CD4-positive, alpha-beta memory T cell (primary cell): ENCODE measurements around the gene LTBP2. TPM values are rescaled to one million over a fixed set of nuclear protein-coding genes. Genes with fewer than 3 reads are reported as not detected.
A peak's percentile ranks its signal among the peaks of the same experiment; 100 is the strongest.
"Not testable (repeated sequence)": the region's sequence is repeated elsewhere in the genome, so short reads cannot be mapped to it uniquely, and the experiment has no call there.

Experiments
- CTCF ChIA-PET: fragments of 350-600 bp; sonication (Branson Sonifier 250); formaldehyde crosslinking; loops from one replicate; lab custom pipeline; 2021; ENCODE audit warnings: inconsistent platforms; ENCODE audit not compliant: partially characterized antibody; lab: Charles Lee
- POLR2A ChIA-PET: fragments of 350-600 bp; sonication (Branson Sonifier 250); formaldehyde crosslinking; loops from one replicate; lab custom pipeline; 2021; ENCODE audit not compliant: partially characterized antibody; lab: Charles Lee
- DNase-seq, 5 donors: peaks; one replicate each; pipeline versions ENCODE4 v3.0.0 to v3.0.0-alpha.2; 2020 to 2022; ENCODE audit warnings: mixed read lengths in 1 of 5
- H3K27ac ChIP-seq: one replicate; pipeline ENCODE4 v1.7.0; 2013; ENCODE audit warnings: low read depth, low read length
- H3K27me3 ChIP-seq: 2 replicates; pipeline ENCODE4 v1.7.0; 2013; ENCODE audit warnings: mild to moderate bottlenecking, low read length, moderate library complexity; ENCODE audit not compliant: insufficient read depth
- H3K36me3 ChIP-seq: 2 replicates; pipeline ENCODE4 v1.7.0; 2013; ENCODE audit warnings: mild to moderate bottlenecking, low read length, moderate library complexity; ENCODE audit not compliant: insufficient read depth
- H3K4me1 ChIP-seq: 2 replicates; pipeline ENCODE4 v1.7.0; 2013; ENCODE audit warnings: mild to moderate bottlenecking, low read length, moderate library complexity; ENCODE audit not compliant: insufficient read depth
- H3K4me3 ChIP-seq, 2 donors: one replicate each; pipeline ENCODE4 v1.7.0; 2013; ENCODE audit warnings: low read length in 2 of 2, mild to moderate bottlenecking in 1 of 2
- H3K9me3 ChIP-seq, 2 donors: one replicate each; pipeline ENCODE4 v1.7.0; 2013; ENCODE audit warnings: low read length in 2 of 2, control low read depth in 1 of 2; ENCODE audit not compliant: control insufficient read depth in 1 of 2
- H3K27ac Mint-ChIP-seq, 7 donors: one replicate each; pipeline ENCODE4 v1.8.0; 2020 to 2021; ENCODE audit warnings: mixed read lengths in 7 of 7, mild to moderate bottlenecking in 6 of 7, inconsistent platforms in 3 of 7, moderate library complexity in 3 of 7
- H3K27me3 Mint-ChIP-seq, 2 donors: one replicate each; pipeline ENCODE4 v1.8.0; 2020 to 2021; ENCODE audit warnings: mixed read lengths in 2 of 2
- H3K36me3 Mint-ChIP-seq, 2 donors: one replicate each; pipeline ENCODE4 v1.8.0; 2020 to 2021; ENCODE audit warnings: mixed read lengths in 2 of 2, inconsistent platforms in 1 of 2, mild to moderate bottlenecking in 1 of 2
- H3K4me1 Mint-ChIP-seq, 4 donors: one replicate each; pipeline ENCODE4 v1.8.0; 2020 to 2021; ENCODE audit warnings: mixed read lengths in 4 of 4, mild to moderate bottlenecking in 1 of 4
- H3K4me3 Mint-ChIP-seq, 8 donors: one replicate each; pipeline ENCODE4 v1.8.0; 2020 to 2021; ENCODE audit warnings: mixed read lengths in 8 of 8, mild to moderate bottlenecking in 7 of 8, moderate library complexity in 6 of 8, inconsistent platforms in 3 of 8
- H3K9me3 Mint-ChIP-seq, 8 donors: one replicate each; pipeline ENCODE4 v1.8.0; 2020 to 2021; ENCODE audit warnings: mixed read lengths in 8 of 8, mild to moderate bottlenecking in 5 of 8, inconsistent platforms in 3 of 8, moderate library complexity in 1 of 8
- intact Hi-C: fragments of 100-400 bp; cut with micrococcal nuclease; formaldehyde crosslinking; loops from one replicate; pipeline ENCODE4 v1.15.1; 2023
- polyA plus RNA-seq, 2 donors: library from polyadenylated mRNA; unstranded; fragments of 300-500 nt; fragmentation: Illumina TruSeq; gene quantifications; one replicate each; pipeline ENCODE4 v1.2.3, GENCODE V29; 2021
- total RNA-seq, 2 experiments: library from RNA; stranded (reverse); gene quantifications; one replicate each; pipeline ENCODE4 v1.2.3, GENCODE V29; 2021

LTBP2 gene
- total and polyA plus RNA-seq, 4 experiments from 2014 or later = 0.11 to 0.44 (median 0.36) TPM

- Mint-ChIP-seq H3K27ac (no peak overlapping the region), H3K4me3 (no peak overlapping the region), H3K36me3 (no peaks in the 10 kb centered on the region), H3K9me3 (no peaks in the 10 kb centered on the region), H3K27me3 (peaks cover 1 to 8% of the 10 kb centered on the region in 2 donors), H3K4me1 (no peaks in the 10 kb centered on the region)
- DNase-seq = no peak
- Histone ChIP-seq H3K27me3 (no peaks in the 10 kb centered on the region), H3K4me3 (no peak overlapping the region), H3K4me1 (no peaks in the 10 kb centered on the region), H3K9me3 (no peaks in the 10 kb centered on the region), H3K27ac (no peak overlapping the region), H3K36me3 (no peaks in the 10 kb centered on the region)
- CTCF ChIA-PET = interaction anchor here (1.0 kb wide), 1 partner anchor 15 kb away, joined by 3 read pairs; no protein-coding TSS in a partner anchor
- POLR2A ChIA-PET = no interaction called here
- intact Hi-C loops = no loop called here
Observed at GRCh38 chr14:74463697-74464096, 148.3 kb downstream of the LTBP2 start.

GRCh38 chr14:74462993-74463392 is 149.0 kb downstream of the LTBP2 start:
- no peak overlapping the region for H3K27ac ChIP-seq
- no peaks in the 10 kb centered on the region for H3K9me3 Mint-ChIP-seq
- H3K4me3 ChIP-seq = no peak overlapping the region
- intact Hi-C loops = no loop called here
- no peak overlapping the region for H3K27ac Mint-ChIP-seq
- DNase-seq = no peak
- no peaks in the 10 kb centered on the region for H3K4me1 Mint-ChIP-seq
- ChIA-PET CTCF (no interaction called here), POLR2A (no interaction called here)
- no peaks in the 10 kb centered on the region for H3K36me3 Mint-ChIP-seq
- H3K4me1 ChIP-seq = no peaks in the 10 kb centered on the region
- H3K9me3 ChIP-seq = no peaks in the 10 kb centered on the region
- H3K36me3 ChIP-seq = no peaks in the 10 kb centered on the region
- H3K27me3 ChIP-seq = no peaks in the 10 kb centered on the region
- no peak overlapping the region for H3K4me3 Mint-ChIP-seq
- peaks cover 1 to 8% of the 10 kb centered on the region in 2 donors for H3K27me3 Mint-ChIP-seq

DNA sequence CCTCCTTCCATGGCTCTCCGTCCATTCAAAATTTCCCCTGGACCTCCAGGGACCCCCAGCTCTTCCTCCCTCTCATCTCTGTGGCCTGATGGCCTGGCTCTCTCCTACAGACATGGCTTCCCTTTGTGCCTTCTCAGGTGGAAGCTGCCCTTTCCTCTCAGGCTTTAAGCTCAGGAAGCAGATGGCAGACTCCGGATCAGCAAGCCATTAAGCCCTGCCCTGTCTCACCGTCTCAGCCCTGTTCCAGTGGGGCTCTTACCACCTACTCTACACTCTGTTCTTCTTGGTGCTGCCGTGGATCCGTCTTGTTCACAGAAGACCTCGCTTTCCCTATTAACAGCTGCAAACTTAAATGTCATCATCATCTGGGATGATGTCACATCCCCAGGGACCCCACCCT is 152.1 kb downstream of the LTBP2 start:
- no peaks in the 10 kb centered on the region for H3K27me3 ChIP-seq
- Mint-ChIP-seq H3K36me3 (no peaks in the 10 kb centered on the region), H3K4me3 (no peak overlapping the region), H3K27me3 (peaks cover 1 to 12% of the 10 kb centered on the region in 2 donors), H3K27ac (no peak overlapping the region), H3K4me1 (no peaks in the 10 kb centered on the region), H3K9me3 (no peaks in the 10 kb centered on the region)
- H3K27ac ChIP-seq = no peak overlapping the region
- CTCF ChIA-PET = interaction anchor here (0.8 to 1.2 kb wide), 2 partner anchors 30 to 32 kb away, joined by 3 to 4 read pairs; no protein-coding TSS in a partner anchor
- no peak overlapping the region for H3K4me3 ChIP-seq
- DNase-seq = no peak
- no peaks in the 10 kb centered on the region for H3K4me1 ChIP-seq
- no peaks in the 10 kb centered on the region for H3K9me3 ChIP-seq
- intact Hi-C loops = no loop called here
- H3K36me3 ChIP-seq = no peaks in the 10 kb centered on the region
- POLR2A ChIA-PET = no interaction called here

DNA sequence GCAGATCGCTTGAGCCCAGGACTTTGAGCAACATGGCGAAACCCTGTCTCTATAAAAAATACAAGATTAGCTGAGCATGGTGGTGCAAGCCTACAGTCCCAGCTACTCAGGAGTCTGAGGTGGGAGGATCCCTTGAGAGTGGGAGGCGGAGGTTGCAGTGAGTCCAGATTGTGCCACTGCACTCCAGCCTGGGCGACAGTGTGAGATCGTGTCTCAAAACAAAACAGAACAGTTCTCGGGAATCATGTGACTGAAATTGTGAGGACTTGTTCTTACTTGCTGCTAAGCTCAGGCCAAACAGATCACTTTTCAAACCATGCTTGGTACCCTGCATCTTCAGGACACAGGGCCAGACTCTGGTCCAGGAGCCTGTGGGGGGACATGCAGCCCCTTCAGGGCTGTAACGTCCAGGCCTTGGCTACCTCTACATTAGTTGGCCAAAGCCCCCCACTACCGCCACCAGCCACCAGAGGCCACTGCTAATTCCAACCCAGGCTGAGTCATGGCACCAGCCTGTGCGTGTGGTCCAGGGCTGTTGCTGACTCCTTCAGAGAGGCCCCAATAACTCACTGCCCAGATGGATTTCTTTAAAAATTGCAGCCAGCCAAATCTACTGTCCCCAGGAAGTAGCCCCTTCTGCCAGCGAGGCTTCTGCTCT is 152.6 kb downstream of the LTBP2 start:
- Histone ChIP-seq H3K4me3 (no peak overlapping the region), H3K36me3 (no peaks in the 10 kb centered on the region), H3K9me3 (no peaks in the 10 kb centered on the region), H3K27me3 (no peaks in the 10 kb centered on the region), H3K27ac (no peak overlapping the region), H3K4me1 (no peaks in the 10 kb centered on the region)
- intact Hi-C loops = no loop called here
- DNase-seq = no peak
- Mint-ChIP-seq H3K9me3 (peaks cover 0 to 3% (median 0%) of the 10 kb centered on the region in 8 donors), H3K27me3 (peaks cover 1 to 15% of the 10 kb centered on the region in 2 donors), H3K27ac (no peak overlapping the region), H3K4me1 (no peaks in the 10 kb centered on the region), H3K4me3 (no peak overlapping the region), H3K36me3 (no peaks in the 10 kb centered on the region)
- ChIA-PET CTCF (interaction anchor here (1.2 kb wide), 1 partner anchor 31 kb away, joined by 4 read pairs; no protein-coding TSS in a partner anchor), POLR2A (no interaction called here)

- no peaks in the 10 kb centered on the region for H3K27me3 ChIP-seq
- DNase-seq = no peak
- H3K9me3 ChIP-seq = no peaks in the 10 kb centered on the region
- Mint-ChIP-seq H3K27ac (peak overlapping the region in 1 of 7 donors; percentile 78), H3K4me1 (no peaks in the 10 kb centered on the region), H3K27me3 (peaks cover 1 to 15% of the 10 kb centered on the region in 2 donors), H3K4me3 (no peak overlapping the region), H3K36me3 (no peaks in the 10 kb centered on the region), H3K9me3 (peaks cover 0 to 6% (median 0%) of the 10 kb centered on the region in 8 donors)
- no peak overlapping the region for H3K4me3 ChIP-seq
- ChIA-PET POLR2A (no interaction called here), CTCF (interaction anchor here (0.9 to 1.0 kb wide), 2 partner anchors 9 to 33 kb away, joined by 3 read pairs; no protein-coding TSS in a partner anchor)
- no peak overlapping the region for H3K27ac ChIP-seq
- H3K36me3 ChIP-seq = no peaks in the 10 kb centered on the region
- intact Hi-C loops = no loop called here
- no peaks in the 10 kb centered on the region for H3K4me1 ChIP-seq
Observed at GRCh38 chr14:74457565-74457895, 154.5 kb downstream of the LTBP2 start.

GRCh38 chr14:74456684-74457564 is 155.1 kb downstream of the LTBP2 start:
- Histone ChIP-seq H3K4me1 (no peaks in the 10 kb centered on the region), H3K9me3 (no peaks in the 10 kb centered on the region), H3K27ac (no peak overlapping the region), H3K27me3 (no peaks in the 10 kb centered on the region), H3K4me3 (no peak overlapping the region), H3K36me3 (no peaks in the 10 kb centered on the region)
- ChIA-PET CTCF (interaction anchor here (1.0 kb wide), 1 partner anchor 33 kb away, joined by 3 read pairs; no protein-coding TSS in a partner anchor), POLR2A (no interaction called here)
- Mint-ChIP-seq H3K4me1 (no peaks in the 10 kb centered on the region), H3K27me3 (peaks cover 1 to 17% of the 10 kb centered on the region in 2 donors), H3K36me3 (no peaks in the 10 kb centered on the region), H3K4me3 (no peak overlapping the region), H3K9me3 (peaks cover 0 to 6% (median 0%) of the 10 kb centered on the region in 8 donors), H3K27ac (peak overlapping the region in 1 of 7 donors; percentile 78)
- intact Hi-C loops = no loop called here
- no peak for DNase-seq

- H3K4me3 Mint-ChIP-seq, H3K4me1 Mint-ChIP-seq, CTCF ChIA-PET, H3K9me3 ChIP-seq, H3K4me3 ChIP-seq, POLR2A ChIA-PET, H3K27ac Mint-ChIP-seq, H3K27me3 Mint-ChIP-seq, intact Hi-C loops, H3K36me3 ChIP-seq, DNase-seq, H3K27me3 ChIP-seq, H3K36me3 Mint-ChIP-seq, H3K9me3 Mint-ChIP-seq, H3K4me1 ChIP-seq, H3K27ac ChIP-seq: not testable (repeated sequence)
Observed at GRCh38 chr14:74454397-74454796, 157.6 kb downstream of the LTBP2 start.
